ENCODE results near the gene THRSP.
A peak's percentile ranks its signal among the peaks of the same experiment; 100 is the strongest.

Gene THRSP

DNA sequence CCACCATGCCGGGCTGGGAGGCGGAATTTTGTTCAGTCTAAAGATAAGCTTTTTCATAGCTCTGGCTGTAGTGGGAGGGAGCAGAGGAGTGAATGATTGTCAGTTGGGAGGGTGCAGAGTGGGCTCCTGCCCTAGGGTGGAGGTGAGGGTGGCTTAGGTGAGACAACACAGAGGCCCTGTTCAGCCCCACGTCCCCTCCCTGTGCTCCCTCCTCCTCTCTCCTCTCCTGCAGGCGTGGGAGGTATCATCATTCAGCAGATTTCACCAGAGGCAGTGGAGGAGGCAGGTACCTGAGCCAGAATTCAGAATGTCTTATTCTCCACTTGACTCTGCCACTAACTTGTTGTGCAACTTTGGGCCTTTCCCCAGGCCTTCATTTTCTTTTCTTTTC is 1.7 kb upstream of the THRSP start:
- H3K27ac ChIP-seq (ENCODE audit: low read depth, low read length): peak overlapping the region; percentile 89
- peaks cover 0 to 48% (median 41%) of the 10 kb centered on the region in 5 donors for H3K4me1 ChIP-seq (ENCODE audit: control insufficient read depth in 5 of 5, insufficient read depth in 5 of 5, low read length in 5 of 5)
- no peak overlapping the region for H3K9ac ChIP-seq (ENCODE audit: low read length in 5 of 5)
- H3K27me3 ChIP-seq (ENCODE audit: control insufficient read depth in 5 of 5, insufficient read depth in 4 of 5, low read length in 5 of 5): no peaks in the 10 kb centered on the region
- H3K4me3 ChIP-seq (ENCODE audit: low read depth in 1 of 5, low read length in 5 of 5): peak overlapping the region in 1 of 5 donors; percentile 20
- H3K9me3 ChIP-seq (ENCODE audit: control insufficient read depth in 5 of 5, low read length in 5 of 5): no peaks in the 10 kb centered on the region
- no peaks in the 10 kb centered on the region for H3K36me3 ChIP-seq (ENCODE audit: control insufficient read depth in 5 of 5, insufficient read depth in 5 of 5, low read length in 5 of 5)

GRCh38 chr11:78062671-78063070 is 990 bp upstream of the THRSP start:
- Histone ChIP-seq H3K4me3 (ENCODE audit: low read depth in 1 of 5, low read length in 5 of 5) (no peak overlapping the region), H3K27ac (ENCODE audit: low read depth, low read length) (peak overlapping the region; percentile 81), H3K27me3 (ENCODE audit: control insufficient read depth in 5 of 5, insufficient read depth in 4 of 5, low read length in 5 of 5) (no peaks in the 10 kb centered on the region), H3K36me3 (ENCODE audit: control insufficient read depth in 5 of 5, insufficient read depth in 5 of 5, low read length in 5 of 5) (peaks cover 0 to 5% (median 4%) of the 10 kb centered on the region in 5 donors), H3K9me3 (ENCODE audit: control insufficient read depth in 5 of 5, low read length in 5 of 5) (no peaks in the 10 kb centered on the region), H3K4me1 (ENCODE audit: control insufficient read depth in 5 of 5, insufficient read depth in 5 of 5, low read length in 5 of 5) (peaks cover 0 to 47% (median 38%) of the 10 kb centered on the region in 5 donors), H3K9ac (ENCODE audit: low read length in 5 of 5) (no peak overlapping the region)

DNA sequence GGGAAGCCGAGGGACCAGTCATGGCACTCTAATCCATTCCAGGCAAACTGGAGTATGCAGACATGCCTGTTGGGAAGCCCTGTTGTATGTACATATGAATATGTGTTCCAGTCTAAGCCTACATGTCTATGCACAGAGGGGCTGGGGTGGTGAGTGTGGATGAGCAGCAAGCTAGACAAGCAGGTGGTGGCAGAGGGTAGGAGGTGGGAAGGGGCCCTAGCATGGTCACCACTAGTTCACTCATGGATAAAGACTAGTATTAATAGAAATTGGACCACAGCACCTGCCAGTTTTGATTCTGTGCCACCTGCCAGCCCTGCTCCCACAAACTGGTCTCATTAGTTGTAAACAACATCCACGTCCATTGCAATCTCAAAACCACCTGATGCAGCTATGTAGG is 1.5 kb downstream of the THRSP start:
- H3K27me3 ChIP-seq (ENCODE audit: control insufficient read depth in 5 of 5, insufficient read depth in 4 of 5, low read length in 5 of 5): no peaks in the 10 kb centered on the region
- H3K9ac ChIP-seq (ENCODE audit: low read length in 5 of 5): peak overlapping the region in 4 of 5 donors; percentile 60 to 87 (median 80)
- H3K9me3 ChIP-seq (ENCODE audit: control insufficient read depth in 5 of 5, low read length in 5 of 5): no peaks in the 10 kb centered on the region
- H3K27ac ChIP-seq (ENCODE audit: low read depth, low read length): peak overlapping the region; percentile 82
- H3K36me3 ChIP-seq (ENCODE audit: control insufficient read depth in 5 of 5, insufficient read depth in 5 of 5, low read length in 5 of 5): peaks cover 9 to 21% (median 20%) of the 10 kb centered on the region in 5 donors
- peak overlapping the region; percentile 58 to 97 (median 69) for H3K4me3 ChIP-seq (ENCODE audit: low read depth in 1 of 5, low read length in 5 of 5)
- peaks cover 0 to 51% (median 33%) of the 10 kb centered on the region in 5 donors for H3K4me1 ChIP-seq (ENCODE audit: control insufficient read depth in 5 of 5, insufficient read depth in 5 of 5, low read length in 5 of 5)

DNA sequence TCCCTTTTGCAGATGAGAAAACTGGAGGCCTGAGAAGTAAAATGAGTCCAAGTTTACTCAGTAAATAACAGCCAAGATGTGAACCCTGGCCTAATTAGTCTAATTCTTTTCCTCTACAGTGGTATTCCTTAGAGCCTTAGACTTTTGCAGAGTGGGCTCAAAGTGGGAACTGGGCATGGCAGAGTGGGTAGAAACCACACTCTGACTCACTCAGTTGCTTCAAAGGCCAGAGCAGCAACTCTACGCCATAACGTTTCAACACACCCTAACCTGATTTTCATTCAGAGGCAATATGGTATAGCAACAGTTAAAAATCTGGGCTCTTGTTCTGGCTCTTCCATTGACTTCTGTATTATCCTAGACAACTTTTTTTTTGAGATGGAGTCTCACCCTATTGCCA is 2.8 kb downstream of the THRSP start:
- H3K4me3 ChIP-seq (ENCODE audit: low read depth in 1 of 5, low read length in 5 of 5): peak overlapping the region; percentile 18 to 97 (median 68)
- H3K9ac ChIP-seq (ENCODE audit: low read length in 5 of 5): peak overlapping the region in 1 of 5 donors; percentile 81
- no peaks in the 10 kb centered on the region for H3K27me3 ChIP-seq (ENCODE audit: control insufficient read depth in 5 of 5, insufficient read depth in 4 of 5, low read length in 5 of 5)
- H3K27ac ChIP-seq (ENCODE audit: low read depth, low read length): peak overlapping the region; percentile 82
- no peaks in the 10 kb centered on the region for H3K9me3 ChIP-seq (ENCODE audit: control insufficient read depth in 5 of 5, low read length in 5 of 5)
- peaks cover 11 to 31% (median 25%) of the 10 kb centered on the region in 5 donors for H3K36me3 ChIP-seq (ENCODE audit: control insufficient read depth in 5 of 5, insufficient read depth in 5 of 5, low read length in 5 of 5)
- peaks cover 0 to 47% (median 23%) of the 10 kb centered on the region in 5 donors for H3K4me1 ChIP-seq (ENCODE audit: control insufficient read depth in 5 of 5, insufficient read depth in 5 of 5, low read length in 5 of 5)

- Histone ChIP-seq H3K36me3 (ENCODE audit: control insufficient read depth in 5 of 5, insufficient read depth in 5 of 5, low read length in 5 of 5) (peaks cover 18 to 41% (median 34%) of the 10 kb centered on the region in 5 donors), H3K27ac (ENCODE audit: low read depth, low read length) (peak overlapping the region; percentile 82), H3K27me3 (ENCODE audit: control insufficient read depth in 5 of 5, insufficient read depth in 4 of 5, low read length in 5 of 5) (no peaks in the 10 kb centered on the region), H3K4me1 (ENCODE audit: control insufficient read depth in 5 of 5, insufficient read depth in 5 of 5, low read length in 5 of 5) (peaks cover 0 to 38% (median 15%) of the 10 kb centered on the region in 5 donors), H3K9me3 (ENCODE audit: control insufficient read depth in 5 of 5, low read length in 5 of 5) (no peaks in the 10 kb centered on the region), H3K9ac (ENCODE audit: low read length in 5 of 5) (no peak overlapping the region), H3K4me3 (ENCODE audit: low read depth in 1 of 5, low read length in 5 of 5) (peak overlapping the region in 1 of 5 donors; percentile 25)
Measured at GRCh38 chr11:78067704-78068103, 4.0 kb downstream of the THRSP start.

- Histone ChIP-seq H3K36me3 (ENCODE audit: control insufficient read depth in 5 of 5, insufficient read depth in 5 of 5, low read length in 5 of 5) (peaks cover 18 to 44% (median 34%) of the 10 kb centered on the region in 5 donors), H3K27ac (ENCODE audit: low read depth, low read length) (peak overlapping the region; percentile 59), H3K9ac (ENCODE audit: low read length in 5 of 5) (no peak overlapping the region), H3K9me3 (ENCODE audit: control insufficient read depth in 5 of 5, low read length in 5 of 5) (no peaks in the 10 kb centered on the region), H3K4me1 (ENCODE audit: control insufficient read depth in 5 of 5, insufficient read depth in 5 of 5, low read length in 5 of 5) (peaks cover 0 to 33% (median 5%) of the 10 kb centered on the region in 5 donors), H3K27me3 (ENCODE audit: control insufficient read depth in 5 of 5, insufficient read depth in 4 of 5, low read length in 5 of 5) (no peaks in the 10 kb centered on the region), H3K4me3 (ENCODE audit: low read depth in 1 of 5, low read length in 5 of 5) (no peak overlapping the region)
Measured at GRCh38 chr11:78069465-78069864, 5.8 kb downstream of the THRSP start.

GRCh38 chr11:78070621-78071020 is 7.0 kb downstream of the THRSP start:
- Histone ChIP-seq H3K27ac (ENCODE audit: low read depth, low read length) (no peak overlapping the region), H3K36me3 (ENCODE audit: control insufficient read depth in 5 of 5, insufficient read depth in 5 of 5, low read length in 5 of 5) (peaks cover 18 to 44% (median 34%) of the 10 kb centered on the region in 5 donors), H3K4me1 (ENCODE audit: control insufficient read depth in 5 of 5, insufficient read depth in 5 of 5, low read length in 5 of 5) (peaks cover 0 to 35% (median 7%) of the 10 kb centered on the region in 5 donors)

GRCh38 chr11:78071717-78072116 is 8.1 kb downstream of the THRSP start:
- Histone ChIP-seq H3K27ac (ENCODE audit: low read depth, low read length) (no peak overlapping the region), H3K9ac (ENCODE audit: low read length in 5 of 5) (no peak overlapping the region), H3K4me1 (ENCODE audit: control insufficient read depth in 5 of 5, insufficient read depth in 5 of 5, low read length in 5 of 5) (peaks cover 1 to 42% (median 13%) of the 10 kb centered on the region in 5 donors), H3K36me3 (ENCODE audit: control insufficient read depth in 5 of 5, insufficient read depth in 5 of 5, low read length in 5 of 5) (peaks cover 18 to 44% (median 34%) of the 10 kb centered on the region in 5 donors), H3K9me3 (ENCODE audit: control insufficient read depth in 5 of 5, low read length in 5 of 5) (no peaks in the 10 kb centered on the region), H3K27me3 (ENCODE audit: control insufficient read depth in 5 of 5, insufficient read depth in 4 of 5, low read length in 5 of 5) (no peaks in the 10 kb centered on the region), H3K4me3 (ENCODE audit: low read depth in 1 of 5, low read length in 5 of 5) (no peak overlapping the region)

More at GRCh38 chr11:78070621-78071020, 7.0 kb downstream of the THRSP start:
- H3K9ac ChIP-seq (ENCODE audit: low read length in 5 of 5): no peak overlapping the region
- no peaks in the 10 kb centered on the region for H3K9me3 ChIP-seq (ENCODE audit: control insufficient read depth in 5 of 5, low read length in 5 of 5)
- H3K27me3 ChIP-seq (ENCODE audit: control insufficient read depth in 5 of 5, insufficient read depth in 4 of 5, low read length in 5 of 5): no peaks in the 10 kb centered on the region
- H3K4me3 ChIP-seq (ENCODE audit: low read depth in 1 of 5, low read length in 5 of 5): no peak overlapping the region

DNA sequence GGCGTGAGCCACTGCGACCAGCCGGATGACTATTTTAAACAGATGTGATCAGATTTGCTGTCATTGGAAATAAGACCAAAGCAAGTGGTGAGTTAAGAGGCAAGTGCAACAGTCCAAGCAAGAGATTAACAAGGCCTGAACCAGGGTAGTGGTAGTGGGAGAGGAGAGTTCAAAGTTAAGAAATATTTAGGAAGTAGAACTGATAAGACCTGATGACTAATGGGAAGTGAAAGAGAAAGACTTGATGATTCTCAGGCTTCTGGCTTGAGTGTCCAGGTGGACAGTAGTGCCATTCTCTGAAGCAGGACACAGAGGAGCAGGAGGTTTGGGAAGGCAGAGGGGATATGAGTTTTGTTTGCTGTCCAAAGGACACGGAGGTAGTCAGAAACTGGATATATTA is 8.8 kb downstream of the THRSP start:
- Histone ChIP-seq H3K36me3 (ENCODE audit: control insufficient read depth in 5 of 5, insufficient read depth in 5 of 5, low read length in 5 of 5) (peaks cover 18 to 41% (median 31%) of the 10 kb centered on the region in 5 donors), H3K27me3 (ENCODE audit: control insufficient read depth in 5 of 5, insufficient read depth in 4 of 5, low read length in 5 of 5) (no peaks in the 10 kb centered on the region), H3K9me3 (ENCODE audit: control insufficient read depth in 5 of 5, low read length in 5 of 5) (no peaks in the 10 kb centered on the region), H3K4me3 (ENCODE audit: low read depth in 1 of 5, low read length in 5 of 5) (no peak overlapping the region), H3K4me1 (ENCODE audit: control insufficient read depth in 5 of 5, insufficient read depth in 5 of 5, low read length in 5 of 5) (peaks cover 1 to 47% (median 20%) of the 10 kb centered on the region in 5 donors), H3K27ac (ENCODE audit: low read depth, low read length) (no peak overlapping the region), H3K9ac (ENCODE audit: low read length in 5 of 5) (no peak overlapping the region)

DNA sequence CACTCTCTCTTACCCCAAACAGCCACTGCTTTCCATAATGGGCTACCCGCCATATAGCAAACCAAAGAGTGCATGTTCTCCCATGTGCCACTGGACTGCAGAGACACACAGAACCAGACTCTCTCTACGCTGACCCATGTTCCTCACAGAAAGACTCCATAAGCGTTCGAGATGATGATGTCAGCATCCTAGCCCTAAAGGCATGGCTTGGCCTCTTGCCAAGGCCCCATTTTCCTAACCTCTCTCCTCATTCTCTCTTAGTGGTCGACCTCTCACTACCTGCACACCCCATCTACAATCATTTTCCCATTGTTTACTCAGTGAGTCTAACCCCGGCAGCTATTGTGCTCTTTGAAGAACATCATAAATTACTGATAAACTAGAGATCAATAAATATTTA is 11.1 kb downstream of the THRSP start:
- no peak overlapping the region for H3K4me3 ChIP-seq (ENCODE audit: low read depth in 1 of 5, low read length in 5 of 5)
- peaks cover 9 to 25% (median 17%) of the 10 kb centered on the region in 5 donors for H3K36me3 ChIP-seq (ENCODE audit: control insufficient read depth in 5 of 5, insufficient read depth in 5 of 5, low read length in 5 of 5)
- no peaks in the 10 kb centered on the region for H3K27me3 ChIP-seq (ENCODE audit: control insufficient read depth in 5 of 5, insufficient read depth in 4 of 5, low read length in 5 of 5)
- H3K27ac ChIP-seq (ENCODE audit: low read depth, low read length): no peak overlapping the region
- H3K4me1 ChIP-seq (ENCODE audit: control insufficient read depth in 5 of 5, insufficient read depth in 5 of 5, low read length in 5 of 5): peaks cover 9 to 52% (median 37%) of the 10 kb centered on the region in 5 donors
- no peak overlapping the region for H3K9ac ChIP-seq (ENCODE audit: low read length in 5 of 5)
- H3K9me3 ChIP-seq (ENCODE audit: control insufficient read depth in 5 of 5, low read length in 5 of 5): no peaks in the 10 kb centered on the region
